GM19438 (cell line): ENCODE measurements around the gene PPIL1.
"Not testable (repeated sequence)": the region's sequence is repeated elsewhere in the genome, so short reads cannot be mapped to it uniquely, and the experiment has no call there.

Experiments
- ATAC-seq: cut with Tn5 transposase; IDR thresholded peaks from one replicate; pipeline ENCODE4 v1.9.1; 2021; ENCODE audit warnings: low read depth; ENCODE audit not compliant: unreplicated experiment

Gene PPIL1

GRCh38 chr6:36874443-36875249 is at the start of gene PPIL1:
TSS of gene PPIL1 (minus strand) at chr6:36874803. CDS start at chr6:36874772, 31 bp downstream.
- ATAC-seq = peak; percentile 84

- ATAC-seq = no peak
Observed at GRCh38 chr6:36924131-36924530, 49.5 kb upstream of the PPIL1 start.

GRCh38 chr6:36920546-36920945 is 45.9 kb upstream of the PPIL1 start:
- no peak for ATAC-seq

GRCh38 chr6:36920049-36920448 is 45.4 kb upstream of the PPIL1 start:
- no peak for ATAC-seq

- no peak for ATAC-seq
Observed at GRCh38 chr6:36917541-36918193, 43.1 kb upstream of the PPIL1 start.

- no peak for ATAC-seq
Observed at GRCh38 chr6:36916126-36916525, 41.5 kb upstream of the PPIL1 start.

- no peak for ATAC-seq
Observed at GRCh38 chr6:36915599-36915998, 41.0 kb upstream of the PPIL1 start.

GRCh38 chr6:36914227-36914794 is 39.7 kb upstream of the PPIL1 start:
- no peak for ATAC-seq

GRCh38 chr6:36913082-36913481 is 38.5 kb upstream of the PPIL1 start:
- no peak for ATAC-seq

GRCh38 chr6:36912586-36912985 is 38.0 kb upstream of the PPIL1 start:
- peak; percentile 89 for ATAC-seq

GRCh38 chr6:36912030-36912454 is 37.4 kb upstream of the PPIL1 start:
- ATAC-seq = no peak

GRCh38 chr6:36908747-36909146 is 34.1 kb upstream of the PPIL1 start:
- ATAC-seq = no peak

- no peak for ATAC-seq
Observed at GRCh38 chr6:36907781-36908180, 33.2 kb upstream of the PPIL1 start.

GRCh38 chr6:36906539-36907325 is 32.1 kb upstream of the PPIL1 start:
- ATAC-seq = no peak

GRCh38 chr6:36904851-36905393 is 30.3 kb upstream of the PPIL1 start:
- no peak for ATAC-seq

GRCh38 chr6:36904114-36904513 is 29.5 kb upstream of the PPIL1 start:
- ATAC-seq = no peak

GRCh38 chr6:36897609-36898008 is 23.0 kb upstream of the PPIL1 start:
- no peak for ATAC-seq

GRCh38 chr6:36893976-36894932 is 19.7 kb upstream of the PPIL1 start:
- ATAC-seq = no peak

- ATAC-seq = not testable (repeated sequence)
Observed at GRCh38 chr6:36891153-36891552, 16.6 kb upstream of the PPIL1 start.
